Loucy (cell line): ENCODE measurements around the gene RPRM.

Experiments used
- H2AFZ ChIP-seq: fragments of 200-600 bp; sonication (generic); 2 replicates; pipeline ENCODE4 v1.6.0; 2016; ENCODE audit warnings: antibody characterized with exemption, mild to moderate bottlenecking, low read length, moderate library complexity
- H3F3A ChIP-seq: fragments of 200-600 bp; 2 replicates; pipeline ENCODE4 v1.6.0; 2016; ENCODE audit warnings: antibody characterized with exemption, low read depth, mild to moderate bottlenecking
- H3K27me3 ChIP-seq: fragments of 200-600 bp; sonication (generic); 2 replicates; pipeline ENCODE4 v1.6.1; 2014; ENCODE audit warnings: low read length, mild to moderate bottlenecking; ENCODE audit not compliant: insufficient read depth, poor library complexity, severe bottlenecking
- H3K36me3 ChIP-seq: fragments of 200-600 bp; sonication (generic); 2 replicates; pipeline ENCODE4 v1.6.1; 2016; ENCODE audit warnings: low read length; ENCODE audit not compliant: insufficient read depth
- H3K4me1 ChIP-seq: fragments of 200-600 bp; sonication (generic); 2 replicates; pipeline ENCODE4 v1.5.1; 2014; ENCODE audit warnings: low read length, mild to moderate bottlenecking; ENCODE audit not compliant: insufficient read depth, poor library complexity, severe bottlenecking
- H3K4me2 ChIP-seq: fragments of 200-600 bp; sonication (generic); 2 replicates; pipeline ENCODE4 v1.6.0; 2014; ENCODE audit warnings: antibody characterized with exemption, low read length, low read depth, mild to moderate bottlenecking; ENCODE audit not compliant: poor library complexity, severe bottlenecking
- H3K4me3 ChIP-seq: fragments of 200-600 bp; sonication (generic); 2 replicates; pipeline ENCODE4 v1.5.1; 2014; ENCODE audit warnings: low read length, mild to moderate bottlenecking, mixed read lengths; ENCODE audit not compliant: poor library complexity, severe bottlenecking
- H3K79me2 ChIP-seq: fragments of 200-600 bp; sonication (generic); 2 replicates; pipeline ENCODE4 v1.6.1; 2014; ENCODE audit warnings: low read length; ENCODE audit not compliant: insufficient read depth
- H3K9ac ChIP-seq: fragments of 200-600 bp; sonication (generic); 2 replicates; pipeline ENCODE4 v1.6.0; 2014; ENCODE audit warnings: mild to moderate bottlenecking, low read depth, low read length, moderate library complexity; ENCODE audit not compliant: poor library complexity, severe bottlenecking
- H3K9me2 ChIP-seq: fragments of 200-600 bp; sonication (generic); replicated peaks from 2 replicates; pipeline ENCODE4 v1.6.1; 2016; ENCODE audit warnings: low read depth, low read length, mixed read lengths
- H3K9me3 ChIP-seq: fragments of 200-600 bp; sonication (generic); 2 replicates; pipeline ENCODE4 v1.6.1; 2014; ENCODE audit warnings: mild to moderate bottlenecking, antibody characterized with exemption, low read length, low read depth; ENCODE audit not compliant: insufficient read depth
- H4K20me1 ChIP-seq: fragments of 200-600 bp; sonication (generic); 2 replicates; pipeline ENCODE4 v1.6.0; 2014; ENCODE audit warnings: antibody characterized with exemption, low read length, mild to moderate bottlenecking; ENCODE audit not compliant: insufficient read depth, poor library complexity, severe bottlenecking
- CTCF ChIP-seq: fragments of 200-600 bp; sonication (generic); conservative IDR thresholded peaks from 2 replicates; pipeline ENCODE4 v1.5.1; 2014; ENCODE audit warnings: mild to moderate bottlenecking, antibody characterized with exemption, low read length
- EZH2phosphoT487 ChIP-seq: fragments of 200-600 bp; IDR thresholded peaks from 2 replicates; pipeline ENCODE4 v1.6.1; 2018; ENCODE audit warnings: antibody characterized with exemption, mild to moderate bottlenecking, moderate library complexity, borderline replicate concordance

RPRM gene

GRCh38 chr2:153478289-153479261, at the start of gene RPRM:
Gene RPRM, minus strand, starts transcription at chr2:153478762. Its CDS starts 197 bp downstream, at chr2:153478565.
- H3K36me3 ChIP-seq = no peaks in the 10 kb centered on the region
- H3K4me2 ChIP-seq = no peak within 1 kb of the TSS
- H2AFZ ChIP-seq = no peak within 1 kb of the TSS
- H3K4me3 ChIP-seq = no peak within 1 kb of the TSS
- H3K9me2 ChIP-seq = no peaks in the 10 kb centered on the region
- H3K9ac ChIP-seq = no peak within 1 kb of the TSS
- no peak for TF ChIP-seq CTCF
- no peak for TF ChIP-seq EZH2phosphoT487
- no peaks in the 10 kb centered on the region for H3K79me2 ChIP-seq
- no peaks in the 10 kb centered on the region for H3F3A ChIP-seq
- H4K20me1 ChIP-seq = no peaks in the 10 kb centered on the region
- no peaks in the 10 kb centered on the region; the same call in 1 of the 2 replicates for H3K9me3 ChIP-seq
- H3K4me1 ChIP-seq = no peaks in the 10 kb centered on the region
- no peaks in the 10 kb centered on the region for H3K27me3 ChIP-seq

- Histone ChIP-seq H3K4me3 (no peak overlapping the region), H3K36me3 (no peaks in the 10 kb centered on the region), H4K20me1 (no peaks in the 10 kb centered on the region), H3K4me1 (no peaks in the 10 kb centered on the region), H3K9ac (no peak overlapping the region), H3K9me2 (no peaks in the 10 kb centered on the region), H3K4me2 (no peak overlapping the region), H3K79me2 (no peaks in the 10 kb centered on the region), H2AFZ (no peak overlapping the region), H3K27me3 (no peaks in the 10 kb centered on the region), H3K9me3 (no peaks in the 10 kb centered on the region), H3F3A (no peaks in the 10 kb centered on the region)
- no peak for TF ChIP-seq EZH2phosphoT487
- TF ChIP-seq CTCF = peak; percentile 84
These were observed 40.8 kb upstream of the RPRM start for GRCh38 chr2:153519257-153519875.

GRCh38 chr2:153512331-153512730, 33.8 kb upstream of the RPRM start:
- Histone ChIP-seq H3K4me1 (no peaks in the 10 kb centered on the region), H3K4me3 (no peak overlapping the region), H3K9ac (no peak overlapping the region), H3K4me2 (no peak overlapping the region), H4K20me1 (no peaks in the 10 kb centered on the region), H3K27me3 (no peaks in the 10 kb centered on the region), H3K36me3 (no peaks in the 10 kb centered on the region), H3K79me2 (no peaks in the 10 kb centered on the region), H3K9me2 (no peaks in the 10 kb centered on the region), H2AFZ (no peak overlapping the region), H3K9me3 (peaks cover 6% of the 10 kb centered on the region; the same call in 1 of the 2 replicates), H3F3A (no peaks in the 10 kb centered on the region)
- TF ChIP-seq CTCF (no peak), EZH2phosphoT487 (no peak)
